Measurements from ENCODE around the gene CRYBB3.

GRCh38 chr22:25236417-25236816, 36.8 kb downstream of the CRYBB3 start:
- TF ChIP-seq CTCF (conservative IDR thresholded peaks at IDR 0.05; ENCODE audit: low read depth, low read length) = no peak
- no peak for TF ChIP-seq POLR2A (IDR thresholded peaks at IDR 0.05; ENCODE audit: low read depth, low read length)
